Activated T-cell treated with anti-CD3 and anti-CD28 coated beads, Interleukin-2, amount 50 U/mL, for 4 hours (primary cell): Measurements from ENCODE around the gene TTC9C. TPM values are rescaled to one million over a fixed set of nuclear protein-coding genes. Genes with fewer than 3 reads are reported as not detected.

ENCODE experiments used
- ATAC-seq, 2 donors: fragments of 200-7000 bp; cut with Tn5 transposase; one replicate each; pipeline ENCODE4 v1.10.0; 2021
- DNase-seq: peaks from one replicate; pipeline ENCODE4 v3.0.0-alpha.2; 2020
- H3K27me3 Mint-ChIP-seq: one replicate; pipeline ENCODE4 v1.8.0; 2021; ENCODE audit warnings: low read depth, mixed read lengths
- H3K36me3 Mint-ChIP-seq: one replicate; pipeline ENCODE4 v1.8.0; 2022; ENCODE audit warnings: mixed read lengths; ENCODE audit not compliant: insufficient read depth
- H3K4me1 Mint-ChIP-seq: one replicate; pipeline ENCODE4 v1.8.0; 2021; ENCODE audit warnings: low read depth, mixed read lengths
- H3K4me3 Mint-ChIP-seq: one replicate; pipeline ENCODE4 v1.8.0; 2021; ENCODE audit warnings: mild to moderate bottlenecking, moderate library complexity, mixed read lengths
- H3K9me3 Mint-ChIP-seq: one replicate; pipeline ENCODE4 v1.8.0; 2021; ENCODE audit warnings: mixed read lengths
- total RNA-seq, 3 donors: library from RNA; stranded (reverse); gene quantifications; one replicate each; pipeline ENCODE4 v1.2.1, GENCODE V29; 2021

TTC9C gene
- total RNA-seq, 3 donors from 2014 or later = 20.2 to 22.9 (median 20.9) TPM

DNA sequence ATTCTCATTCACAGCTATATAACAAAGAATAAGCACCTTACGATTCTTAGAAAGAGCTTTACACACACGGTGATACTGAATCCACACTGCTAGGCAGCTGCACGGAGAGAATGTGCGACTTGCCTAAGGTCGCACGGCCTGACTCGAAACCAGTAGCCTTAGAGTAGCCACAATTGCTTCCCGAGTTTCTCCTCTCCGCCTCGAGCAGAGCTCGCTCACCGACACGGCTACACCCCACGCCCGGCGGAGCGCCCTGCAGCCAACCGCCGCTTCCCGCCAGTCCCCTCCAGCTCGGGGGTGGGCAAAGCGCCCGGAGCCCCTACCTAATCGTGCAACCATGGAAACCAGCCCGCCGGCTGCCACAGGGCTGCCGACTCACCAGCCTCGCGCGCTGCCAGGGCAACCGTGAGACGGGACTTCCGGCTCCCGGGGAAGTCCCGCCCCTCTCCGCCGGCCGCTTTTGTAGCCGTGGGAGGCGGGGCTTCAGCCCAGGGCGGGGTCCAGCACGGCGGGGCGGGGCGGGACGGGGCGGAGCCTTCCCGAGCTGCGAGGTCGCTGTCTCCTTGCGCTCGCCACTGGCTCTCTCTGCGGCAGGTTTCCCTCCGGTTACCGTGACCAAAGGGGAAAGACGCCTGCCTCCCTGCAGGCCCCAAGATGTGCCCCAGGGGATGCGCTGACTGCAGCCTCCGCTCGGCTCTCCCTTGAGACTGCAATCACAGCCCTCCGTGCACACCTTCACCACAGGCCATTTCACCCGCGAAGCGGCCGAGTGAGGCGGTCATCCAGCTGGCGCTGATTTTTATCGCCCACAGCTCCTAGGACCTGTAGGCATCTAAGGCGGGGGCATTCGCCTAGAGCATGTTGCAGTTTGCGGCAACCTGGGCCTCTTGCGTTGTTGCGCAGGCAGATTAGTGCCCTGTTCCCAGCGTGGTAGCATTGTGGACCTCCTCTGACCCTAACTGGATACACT lies 22.1 kb upstream of the TTC9C start:
- Mint-ChIP-seq H3K4me3 (peak overlapping the region; percentile 90), H3K27me3 (no peaks in the 10 kb centered on the region), H3K36me3 (peaks cover 16% of the 10 kb centered on the region), H3K4me1 (peaks cover 49% of the 10 kb centered on the region), H3K9me3 (no peaks in the 10 kb centered on the region)
- ATAC-seq = peak; percentile 77 to 78
- DNase-seq = peak; percentile 95

DNA sequence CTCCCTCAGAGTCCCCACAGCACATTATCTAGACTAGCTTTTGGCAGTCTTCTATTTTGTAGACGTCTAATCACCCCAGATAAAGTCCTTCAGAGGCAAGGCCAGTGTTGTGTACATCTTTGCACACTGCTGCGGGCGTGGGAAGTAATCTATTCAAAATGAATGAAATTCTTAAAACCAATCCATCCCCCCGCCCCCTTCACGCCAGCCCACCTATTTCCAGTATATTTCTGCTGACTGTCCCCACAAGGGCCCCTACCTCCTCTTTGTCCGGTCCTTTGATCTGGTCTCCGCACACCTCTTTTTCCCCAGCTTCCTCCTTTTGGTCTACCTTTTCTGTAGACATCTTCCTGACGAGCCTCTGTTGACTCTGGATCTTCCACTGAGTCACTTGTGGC lies 21.4 kb upstream of the TTC9C start:
- Mint-ChIP-seq H3K4me1 (peaks cover 49% of the 10 kb centered on the region), H3K4me3 (peak overlapping the region; percentile 90), H3K27me3 (no peaks in the 10 kb centered on the region), H3K36me3 (peaks cover 16% of the 10 kb centered on the region), H3K9me3 (no peaks in the 10 kb centered on the region)
- ATAC-seq (no peak), DNase-seq (no peak)

DNA sequence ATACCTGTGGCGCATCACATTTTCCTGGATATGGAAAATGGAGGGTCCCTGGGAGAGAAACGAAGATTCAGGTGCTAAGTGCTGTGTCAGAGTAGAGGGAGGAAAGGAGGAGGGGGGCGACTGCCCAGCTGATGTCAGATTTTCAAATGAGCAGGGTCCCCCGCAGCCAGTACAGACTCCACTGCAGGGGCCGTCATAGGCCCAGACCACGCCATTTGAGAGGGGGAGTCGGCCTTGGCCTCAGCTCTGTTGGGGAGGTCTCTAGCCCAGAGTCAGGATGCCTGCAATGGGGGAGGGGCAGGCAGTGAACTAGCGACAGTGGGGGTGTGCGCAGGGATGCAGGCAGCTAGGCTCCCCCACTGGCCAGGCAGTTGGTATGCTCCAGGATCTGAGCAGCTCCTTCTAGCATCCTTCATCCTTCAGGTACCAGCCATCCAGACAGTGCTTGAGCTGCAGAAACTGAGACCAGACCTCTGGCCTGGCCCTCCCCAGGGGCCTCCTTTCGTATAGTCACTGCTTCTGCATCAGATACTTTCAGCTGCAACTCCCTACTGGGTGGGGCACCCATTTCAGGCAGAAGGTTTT lies 20.9 kb upstream of the TTC9C start, which contains the start of the genes BSCL2 and GNG3:
Gene BSCL2, minus strand, starts transcription at position 148 of the 585 bp plus-strand sequence. CDS start 229 bp downstream, outside the sequence.
Gene GNG3, plus strand, starts transcription at position 400 of the 585 bp plus-strand sequence. CDS start 620 bp downstream, outside the sequence.
- H3K36me3 Mint-ChIP-seq = peaks cover 18% of the 10 kb centered on the region
- peak within 1 kb of the TSS; percentile 94 for H3K4me3 Mint-ChIP-seq
- ATAC-seq = no peak
- no peaks in the 10 kb centered on the region for H3K9me3 Mint-ChIP-seq
- no peak for DNase-seq
- no peaks in the 10 kb centered on the region for H3K27me3 Mint-ChIP-seq
- H3K4me1 Mint-ChIP-seq = peaks cover 53% of the 10 kb centered on the region

DNA sequence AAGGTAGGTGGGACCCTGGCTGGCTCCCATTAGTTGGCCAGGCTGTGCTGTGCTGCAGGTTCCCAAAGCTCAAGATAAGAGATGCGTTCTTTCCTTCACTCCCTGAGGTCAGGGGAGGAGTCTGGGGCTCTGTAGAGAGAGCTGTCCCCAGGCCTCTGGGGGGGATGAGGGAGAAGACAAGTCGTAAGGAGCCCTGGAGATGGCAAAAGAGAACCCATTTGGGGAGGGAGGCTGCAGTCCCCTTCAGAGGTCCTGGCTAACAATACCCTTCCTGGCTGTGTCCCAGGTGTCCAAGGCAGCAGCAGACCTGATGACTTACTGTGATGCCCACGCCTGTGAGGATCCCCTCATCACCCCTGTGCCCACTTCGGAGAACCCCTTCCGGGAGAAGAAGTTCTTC lies 19.9 kb upstream of the TTC9C start:
- peaks cover 63% of the 10 kb centered on the region for H3K4me1 Mint-ChIP-seq
- no peaks in the 10 kb centered on the region for H3K9me3 Mint-ChIP-seq
- peak overlapping the region; percentile 94 for H3K4me3 Mint-ChIP-seq
- H3K27me3 Mint-ChIP-seq = no peaks in the 10 kb centered on the region
- no peak for ATAC-seq
- no peak for DNase-seq
- peaks cover 19% of the 10 kb centered on the region for H3K36me3 Mint-ChIP-seq

DNA sequence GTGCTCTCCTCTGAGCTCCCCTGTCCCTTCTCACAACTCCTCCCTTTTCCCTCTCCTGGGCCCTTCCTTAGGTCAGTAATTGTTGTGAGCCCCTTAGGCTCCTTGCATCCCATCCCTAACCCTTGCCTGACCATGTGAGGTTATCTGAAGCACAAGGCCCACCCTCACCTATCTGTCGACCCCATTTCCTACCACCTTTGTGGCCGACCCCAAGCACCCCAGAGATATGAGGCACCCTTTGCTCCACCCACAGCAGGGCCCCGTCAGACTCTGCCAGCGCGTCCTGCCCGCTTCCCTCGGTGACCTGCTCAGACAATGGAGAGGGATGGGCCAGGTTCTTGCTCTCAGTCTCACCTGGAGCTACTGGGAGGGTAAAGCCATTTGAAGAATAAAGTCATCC lies 19.5 kb upstream of the TTC9C start:
- H3K36me3 Mint-ChIP-seq = peaks cover 23% of the 10 kb centered on the region
- H3K4me3 Mint-ChIP-seq = peak overlapping the region; percentile 94
- peak; percentile 35 for DNase-seq
- H3K27me3 Mint-ChIP-seq = no peaks in the 10 kb centered on the region
- no peaks in the 10 kb centered on the region for H3K9me3 Mint-ChIP-seq
- peaks cover 67% of the 10 kb centered on the region for H3K4me1 Mint-ChIP-seq
- peak; percentile 24 to 27 for ATAC-seq

DNA sequence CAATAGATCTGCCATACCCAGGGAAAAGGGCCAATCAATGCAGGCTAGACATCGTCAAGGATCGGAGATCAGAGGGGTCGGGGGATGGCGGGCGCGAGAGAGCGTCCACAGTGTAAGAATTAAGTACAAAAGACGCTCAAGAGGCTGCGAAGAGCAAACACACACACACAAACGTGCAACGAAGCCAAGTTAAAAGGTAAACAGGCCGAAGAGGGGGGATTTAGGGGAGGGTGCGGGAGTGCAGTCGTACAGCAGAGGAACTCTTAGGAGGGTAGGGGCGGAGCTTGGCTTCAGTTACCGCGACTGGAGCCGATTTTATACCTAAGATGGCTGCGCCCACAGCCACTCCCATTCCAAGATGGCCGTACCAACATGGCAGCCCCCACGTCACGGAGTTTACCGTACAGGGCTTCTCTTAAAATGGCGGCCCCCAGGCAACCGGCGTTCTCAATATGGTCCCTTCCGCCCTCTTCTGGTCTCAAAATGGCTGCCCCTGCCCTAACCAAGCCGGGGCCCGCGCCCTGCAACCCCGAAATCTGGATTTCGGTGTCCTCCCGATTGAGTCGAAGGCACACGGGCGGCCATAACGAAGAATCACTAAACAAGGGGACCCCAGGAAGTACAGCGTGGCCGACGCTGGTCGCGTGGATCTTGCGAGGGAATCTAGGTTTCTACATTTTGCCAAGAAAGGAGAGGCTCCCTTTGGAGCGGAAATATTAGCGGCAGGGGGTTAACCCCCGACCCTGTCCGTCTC lies 18.9 kb upstream of the TTC9C start:
- H3K4me1 Mint-ChIP-seq = peaks cover 70% of the 10 kb centered on the region
- peak; percentile 83 to 84 for ATAC-seq
- H3K27me3 Mint-ChIP-seq = no peaks in the 10 kb centered on the region
- peak overlapping the region; percentile 94 for H3K4me3 Mint-ChIP-seq
- peak; percentile 95 for DNase-seq
- H3K36me3 Mint-ChIP-seq = peaks cover 28% of the 10 kb centered on the region
- H3K9me3 Mint-ChIP-seq = no peaks in the 10 kb centered on the region

DNA sequence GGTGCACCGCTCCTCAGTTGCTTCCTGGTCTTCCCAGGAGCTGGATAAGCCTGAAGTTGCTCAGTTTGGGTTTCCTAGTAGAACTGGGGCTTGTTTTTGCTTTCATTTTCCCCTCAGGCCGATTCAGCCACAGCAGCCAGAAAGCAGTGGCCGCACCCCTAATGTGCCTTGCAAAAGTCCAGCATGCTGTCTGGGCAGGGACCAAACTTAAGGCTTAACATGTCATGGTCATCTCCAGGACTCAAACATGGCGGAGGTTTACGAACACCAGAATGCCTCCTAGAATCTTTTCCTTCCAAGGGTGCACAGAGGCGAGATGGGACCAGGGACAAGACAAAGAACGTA lies 18.3 kb upstream of the TTC9C start:
- Mint-ChIP-seq H3K4me1 (peaks cover 71% of the 10 kb centered on the region), H3K36me3 (peaks cover 28% of the 10 kb centered on the region), H3K27me3 (no peaks in the 10 kb centered on the region), H3K4me3 (peak overlapping the region; percentile 94), H3K9me3 (no peaks in the 10 kb centered on the region)
- DNase-seq = peak; percentile 14
- ATAC-seq = no peak

DNA sequence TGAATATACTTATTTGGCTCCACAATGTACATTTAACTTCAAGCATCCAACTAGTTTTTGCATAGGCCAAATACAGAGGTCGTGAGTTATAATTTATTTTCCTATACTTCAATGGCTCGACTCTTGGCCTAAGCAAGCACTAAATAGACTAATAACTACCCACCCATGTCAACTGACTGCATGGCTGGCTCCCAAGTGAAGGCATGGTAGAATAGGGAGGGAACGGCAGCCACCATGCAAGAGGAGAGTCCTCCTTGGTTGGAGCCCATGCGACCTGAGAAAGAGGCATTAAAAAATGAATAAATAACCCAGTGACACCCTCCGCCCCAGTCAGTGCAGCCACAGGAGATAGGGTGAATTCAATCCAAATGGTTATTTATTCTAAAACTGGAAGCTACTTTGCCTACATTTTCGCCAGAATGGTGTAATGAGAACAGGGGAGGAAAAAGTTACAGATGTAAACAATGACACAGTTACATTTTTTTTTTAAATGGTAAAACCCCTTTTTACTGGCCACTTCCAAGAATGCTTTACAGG lies 15.9 kb upstream of the TTC9C start:
- ATAC-seq (no peak), DNase-seq (no peak)
- peaks cover 53% of the 10 kb centered on the region for H3K4me1 Mint-ChIP-seq

DNA sequence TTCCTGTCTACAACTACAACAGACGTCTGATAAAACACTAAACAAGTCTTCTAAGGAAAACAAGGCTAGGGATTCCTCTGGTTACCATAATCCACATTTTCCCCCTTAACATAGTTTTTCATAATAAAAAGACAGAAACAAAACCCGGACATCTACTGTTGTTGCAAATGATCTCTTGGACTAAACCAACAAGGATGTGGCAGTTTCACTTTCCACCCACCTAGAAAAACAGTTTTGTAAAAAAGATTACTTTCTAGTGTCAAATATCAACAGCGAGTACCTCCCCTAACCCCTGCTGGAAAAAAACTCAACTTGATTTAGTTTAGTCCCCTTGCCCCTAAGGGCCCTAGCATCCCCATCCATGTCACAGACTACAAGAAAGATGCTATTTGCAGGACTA lies 15.4 kb upstream of the TTC9C start:
- Mint-ChIP-seq H3K9me3 (no peaks in the 10 kb centered on the region), H3K4me3 (no peak overlapping the region), H3K27me3 (no peaks in the 10 kb centered on the region), H3K4me1 (peaks cover 52% of the 10 kb centered on the region), H3K36me3 (peaks cover 51% of the 10 kb centered on the region)
- DNase-seq (no peak), ATAC-seq (no peak)

More for the DNA sequence above, 15.9 kb upstream of the TTC9C start:
- H3K27me3 Mint-ChIP-seq = no peaks in the 10 kb centered on the region
- no peaks in the 10 kb centered on the region for H3K9me3 Mint-ChIP-seq
- H3K4me3 Mint-ChIP-seq = no peak overlapping the region
- peaks cover 47% of the 10 kb centered on the region for H3K36me3 Mint-ChIP-seq

DNA sequence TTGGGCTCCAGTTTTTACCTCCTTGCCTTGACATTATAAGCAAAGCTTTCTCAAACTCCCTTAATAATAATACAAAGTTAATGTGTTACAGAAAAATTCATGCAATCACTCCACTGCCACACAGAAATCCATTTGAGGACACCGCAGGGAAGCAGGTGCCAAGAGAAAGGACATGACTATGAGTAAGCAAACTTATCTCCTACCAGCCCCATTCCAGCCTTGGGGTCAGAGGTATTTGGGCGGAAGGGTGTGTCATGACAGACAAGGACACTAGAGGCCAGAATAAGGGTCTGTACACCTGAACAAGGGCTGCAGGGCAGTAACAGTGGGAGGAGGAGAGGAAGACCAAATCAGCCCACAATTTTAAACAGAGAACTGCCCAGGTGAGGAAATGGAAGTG lies 14.9 kb upstream of the TTC9C start:
- Mint-ChIP-seq H3K36me3 (peaks cover 55% of the 10 kb centered on the region), H3K9me3 (no peaks in the 10 kb centered on the region), H3K4me3 (no peak overlapping the region), H3K27me3 (no peaks in the 10 kb centered on the region), H3K4me1 (peaks cover 52% of the 10 kb centered on the region)
- DNase-seq = no peak
- no peak for ATAC-seq

DNA sequence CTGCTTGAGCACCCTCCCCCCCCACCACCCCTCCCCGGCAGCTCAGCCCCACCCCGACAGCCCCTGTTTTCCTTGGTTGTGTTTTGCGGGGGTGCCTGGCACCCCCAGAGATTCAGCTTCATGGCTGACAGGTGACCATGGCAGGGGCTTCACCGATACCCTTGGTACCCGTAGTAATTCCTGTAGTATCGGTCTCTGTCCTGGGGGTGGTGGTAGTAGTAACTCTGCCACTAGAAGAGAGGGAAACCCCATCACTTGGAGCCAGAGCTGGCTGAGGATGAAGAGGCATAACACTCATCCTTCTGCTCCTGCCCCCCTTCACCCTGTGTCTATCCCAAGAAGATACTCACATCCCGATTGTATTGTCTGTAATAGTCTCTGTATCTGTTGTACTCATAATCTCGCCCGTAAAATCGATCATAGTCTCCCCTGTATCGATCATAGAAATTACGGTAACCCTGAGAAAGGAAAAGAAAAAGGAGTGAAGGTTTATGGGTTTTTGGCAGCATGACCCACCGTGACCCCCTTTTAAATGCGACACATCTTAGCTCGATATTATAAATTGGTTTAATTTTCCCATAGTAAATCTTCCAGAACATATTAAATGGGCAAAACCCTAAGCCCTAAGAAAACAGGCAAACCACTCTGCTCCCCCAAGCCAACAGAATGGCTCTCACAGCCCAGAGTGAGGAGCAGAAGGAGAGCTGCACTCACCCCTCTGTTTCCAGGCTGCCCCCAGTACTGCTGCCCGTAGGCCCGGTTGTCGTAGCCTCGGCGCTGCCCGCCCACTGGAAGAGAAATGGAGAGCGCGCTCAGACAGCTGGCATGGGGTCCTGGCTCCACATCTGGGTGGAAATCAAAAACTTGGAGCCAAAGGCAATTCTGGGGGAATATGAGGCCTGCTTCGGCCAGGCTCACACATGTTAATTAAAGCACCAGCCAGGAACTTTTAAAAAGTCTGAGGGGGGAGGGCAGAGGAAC lies 12.8 kb upstream of the TTC9C start:
- H3K4me3 Mint-ChIP-seq = no peak overlapping the region
- H3K4me1 Mint-ChIP-seq = peaks cover 38% of the 10 kb centered on the region
- no peaks in the 10 kb centered on the region for H3K9me3 Mint-ChIP-seq

DNA sequence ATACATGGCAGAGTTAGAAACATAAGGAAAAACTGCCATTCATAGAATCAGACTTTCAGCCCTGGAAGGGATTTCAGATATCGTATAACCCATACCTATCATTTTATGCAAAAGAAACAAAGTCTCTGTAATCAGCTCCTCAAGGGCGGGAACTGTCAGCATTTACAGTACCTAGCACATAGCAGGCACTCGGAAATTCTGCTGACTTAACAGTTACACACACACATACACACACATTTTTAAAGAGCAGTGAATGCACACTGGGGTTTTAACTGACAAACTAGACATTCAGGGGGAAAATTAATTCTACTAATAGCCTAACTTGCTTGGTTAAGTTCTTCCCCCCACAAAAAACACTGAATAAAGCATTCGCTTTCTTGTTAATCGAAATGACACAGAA lies 12.1 kb upstream of the TTC9C start:
- no peaks in the 10 kb centered on the region for H3K9me3 Mint-ChIP-seq
- H3K36me3 Mint-ChIP-seq = peaks cover 58% of the 10 kb centered on the region
- peaks cover 35% of the 10 kb centered on the region for H3K4me1 Mint-ChIP-seq
- no peaks in the 10 kb centered on the region for H3K27me3 Mint-ChIP-seq
- ATAC-seq = no peak
- no peak overlapping the region for H3K4me3 Mint-ChIP-seq
- no peak for DNase-seq

More for the DNA sequence above, 12.8 kb upstream of the TTC9C start:
- no peak for DNase-seq
- no peaks in the 10 kb centered on the region for H3K27me3 Mint-ChIP-seq
- no peak for ATAC-seq
- peaks cover 57% of the 10 kb centered on the region for H3K36me3 Mint-ChIP-seq

DNA sequence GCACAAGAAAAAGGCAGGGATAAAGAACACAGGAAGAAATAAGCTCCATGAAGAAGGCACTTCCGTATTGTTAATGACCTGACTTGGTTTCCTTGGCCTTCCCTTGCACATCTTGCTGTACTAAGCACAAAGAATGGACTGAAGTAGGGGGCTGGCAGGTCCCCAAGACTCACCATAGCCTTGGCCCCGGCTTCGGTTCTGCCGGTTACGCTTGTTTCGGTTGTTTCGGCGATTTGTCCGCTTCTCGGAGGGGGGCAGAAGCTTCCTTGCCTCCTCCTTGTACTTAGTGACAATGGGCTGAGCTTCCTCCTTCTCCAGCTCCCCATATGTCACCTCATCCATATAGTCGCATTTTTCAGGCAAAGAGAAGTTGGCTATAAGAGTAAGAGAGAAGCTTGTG lies 11.5 kb upstream of the TTC9C start:
- Mint-ChIP-seq H3K4me1 (peaks cover 39% of the 10 kb centered on the region), H3K9me3 (no peaks in the 10 kb centered on the region), H3K4me3 (no peak overlapping the region), H3K36me3 (peaks cover 61% of the 10 kb centered on the region), H3K27me3 (no peaks in the 10 kb centered on the region)
- DNase-seq (no peak), ATAC-seq (no peak)
